ENCODE data around the gene KIAA0513.

DNA sequence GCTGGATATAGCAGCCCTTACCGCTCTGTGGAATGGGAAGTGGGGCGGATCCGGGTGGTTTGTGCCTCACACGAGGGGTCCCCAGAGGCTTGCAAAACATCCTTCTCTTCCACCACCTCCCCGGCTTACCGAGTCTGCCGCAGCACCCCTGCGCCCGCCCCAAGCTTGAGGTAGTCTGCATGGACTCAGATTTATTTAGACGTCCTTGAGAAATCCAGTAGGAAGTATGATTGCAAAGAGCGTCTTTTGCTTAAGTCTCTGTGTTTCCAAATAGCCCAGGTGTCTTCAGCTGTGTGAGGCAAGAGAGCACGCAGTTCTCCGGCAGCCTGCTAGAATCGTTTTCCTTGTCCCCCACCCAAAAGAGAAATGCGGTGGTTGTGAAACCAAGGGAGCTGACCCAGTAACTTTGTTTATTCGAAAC lies 2.4 kb downstream of the KIAA0513 start:
- TF ChIP-seq POLR2A (IDR thresholded peaks at IDR 0.05): no peak
- TF ChIP-seq, protein P1, sequence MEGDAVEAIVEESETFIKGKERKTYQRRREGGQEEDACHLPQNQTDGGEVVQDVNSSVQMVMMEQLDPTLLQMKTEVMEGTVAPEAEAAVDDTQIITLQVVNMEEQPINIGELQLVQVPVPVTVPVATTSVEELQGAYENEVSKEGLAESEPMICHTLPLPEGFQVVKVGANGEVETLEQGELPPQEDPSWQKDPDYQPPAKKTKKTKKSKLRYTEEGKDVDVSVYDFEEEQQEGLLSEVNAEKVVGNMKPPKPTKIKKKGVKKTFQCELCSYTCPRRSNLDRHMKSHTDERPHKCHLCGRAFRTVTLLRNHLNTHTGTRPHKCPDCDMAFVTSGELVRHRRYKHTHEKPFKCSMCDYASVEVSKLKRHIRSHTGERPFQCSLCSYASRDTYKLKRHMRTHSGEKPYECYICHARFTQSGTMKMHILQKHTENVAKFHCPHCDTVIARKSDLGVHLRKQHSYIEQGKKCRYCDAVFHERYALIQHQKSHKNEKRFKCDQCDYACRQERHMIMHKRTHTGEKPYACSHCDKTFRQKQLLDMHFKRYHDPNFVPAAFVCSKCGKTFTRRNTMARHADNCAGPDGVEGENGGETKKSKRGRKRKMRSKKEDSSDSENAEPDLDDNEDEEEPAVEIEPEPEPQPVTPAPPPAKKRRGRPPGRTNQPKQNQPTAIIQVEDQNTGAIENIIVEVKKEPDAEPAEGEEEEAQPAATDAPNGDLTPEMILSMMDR (IDR thresholded peaks at IDR 0.05 in 8 of 11, conservative IDR thresholded peaks at IDR 0.05 in 3 of 11): no peak

All from spleen (tissue), 7 donors.